Loucy (cell line): ENCODE measurements around the gene BIRC2.

Experiments used
- CTCF ChIP-seq: fragments of 200-600 bp; sonication (generic); conservative IDR thresholded peaks from 2 replicates; pipeline ENCODE4 v1.5.1; 2014; ENCODE audit warnings: mild to moderate bottlenecking, antibody characterized with exemption, low read length
- EZH2phosphoT487 ChIP-seq: fragments of 200-600 bp; IDR thresholded peaks from 2 replicates; pipeline ENCODE4 v1.6.1; 2018; ENCODE audit warnings: antibody characterized with exemption, mild to moderate bottlenecking, moderate library complexity, borderline replicate concordance

GRCh38 chr11:102317768-102318103 is 29.3 kb upstream of the BIRC2 start:
- TF ChIP-seq CTCF (no peak), EZH2phosphoT487 (no peak)
